Brain pericyte (primary cell): Measurements from ENCODE around the gene FASTKD3.

Source experiments
- DNase-seq: peaks from one replicate; pipeline ENCODE4 v3.0.0-alpha.2; 2012; ENCODE audit warnings: low read depth, low spot score

The FASTKD3 gene

GRCh38 chr5:7881816-7882215 lies 13.0 kb upstream of the FASTKD3 start:
- no peak for DNase-seq

GRCh38 chr5:7881091-7881490 lies 12.3 kb upstream of the FASTKD3 start:
- DNase-seq, result no peak

GRCh38 chr5:7878381-7878873 lies 9.6 kb upstream of the FASTKD3 start:
- no peak for DNase-seq

GRCh38 chr5:7877851-7878250 lies 9.0 kb upstream of the FASTKD3 start:
- DNase-seq, result no peak

GRCh38 chr5:7876867-7877266 lies 8.0 kb upstream of the FASTKD3 start:
- no peak for DNase-seq

- DNase-seq, result no peak
Measured at GRCh38 chr5:7875151-7875550, 6.3 kb upstream of the FASTKD3 start.

- DNase-seq, result no peak
Measured at GRCh38 chr5:7874639-7875038, 5.8 kb upstream of the FASTKD3 start.

- no peak for DNase-seq
Measured at GRCh38 chr5:7873216-7873615, 4.4 kb upstream of the FASTKD3 start.

GRCh38 chr5:7872517-7873130 lies 3.8 kb upstream of the FASTKD3 start:
- no peak for DNase-seq

- no peak for DNase-seq
Measured at GRCh38 chr5:7871653-7872052, 2.8 kb upstream of the FASTKD3 start.

- DNase-seq, result no peak
Measured at GRCh38 chr5:7869474-7870136, 774 bp upstream of the FASTKD3 start.

GRCh38 chr5:7868427-7868772 lies 431 bp downstream of the FASTKD3 start:
- no peak for DNase-seq

GRCh38 chr5:7867260-7867659 lies 1.6 kb downstream of the FASTKD3 start:
- DNase-seq, result no peak

- DNase-seq, result no peak
Measured at GRCh38 chr5:7866196-7866595, 2.6 kb downstream of the FASTKD3 start.

- no peak for DNase-seq
Measured at GRCh38 chr5:7857926-7858632, 10.8 kb downstream of the FASTKD3 start.

- no peak for DNase-seq
Measured at GRCh38 chr5:7857361-7857760, 11.5 kb downstream of the FASTKD3 start.

- no peak for DNase-seq
Measured at GRCh38 chr5:7856855-7857254, 12.0 kb downstream of the FASTKD3 start.

- DNase-seq, result no peak
Measured at GRCh38 chr5:7855611-7856010, 13.2 kb downstream of the FASTKD3 start.

GRCh38 chr5:7852988-7853387 lies 15.8 kb downstream of the FASTKD3 start:
- DNase-seq, result no peak

GRCh38 chr5:7852542-7852941 lies 16.3 kb downstream of the FASTKD3 start:
- no peak for DNase-seq

- no peak for DNase-seq
Measured at GRCh38 chr5:7851617-7852289, 17.1 kb downstream of the FASTKD3 start.

GRCh38 chr5:7851240-7851592 lies 17.6 kb downstream of the FASTKD3 start:
- no peak for DNase-seq
